Ovary (tissue), 3 donors: ENCODE measurements around the gene PSKH1.

Experiments
- CTCF ChIP-seq, 3 donors: fragments of 450-650 bp in 2 of 3; fragments of 200-600 bp in 1 of 3; IDR thresholded peaks; one replicate each; pipeline versions ENCODE4 v1.5.1 to v1.8.0; 2016 to 2022; ENCODE audit warnings: antibody characterized with exemption in 3 of 3, mild to moderate bottlenecking in 1 of 3
- EP300 ChIP-seq: sonication (generic); formaldehyde crosslinking; IDR thresholded peaks from one replicate; pipeline ENCODE4 v1.6.1; 2017; ENCODE audit warnings: antibody characterized with exemption
- POLR2A ChIP-seq: fragments of 450-650 bp; IDR thresholded peaks from one replicate; pipeline ENCODE4 v1.6.1; 2017; ENCODE audit warnings: antibody characterized with exemption, mild to moderate bottlenecking, moderate library complexity
- donor health status: DM: no; HTN: no; CAD: no.

GRCh38 chr16:67892899-67893742 lies at the start of gene PSKH1:
- TF ChIP-seq CTCF (IDR thresholded peaks at IDR 0.05) (peak in 2 of 3 donors; percentile 8 to 22), POLR2A (peak; percentile 83), EP300 (no peak)
